ENCODE measurements around the gene BACH1. TPM values are rescaled to one million over a fixed set of nuclear protein-coding genes. Genes with fewer than 3 reads are reported as not detected.

BACH1 gene
- total RNA-seq, 2 donors from 2014 or later, result 33.2 to 66.9 TPM

GRCh38 chr21:29308456-29308783 is 9.7 kb downstream of the BACH1 start:
- DNase-seq, result no peak
- intact Hi-C loops (cut with DNase I), result no loop called here

GRCh38 chr21:29309703-29310102 is 11.0 kb downstream of the BACH1 start:
- no peak for DNase-seq
- H3K9me3 ChIP-seq, result no peaks in the 10 kb centered on the region
- no peak overlapping the region for H3K4me3 ChIP-seq
- no peaks in the 10 kb centered on the region for H3K4me1 ChIP-seq
- TF ChIP-seq CTCF (IDR thresholded peaks at IDR 0.05), result no peak
- intact Hi-C loops (cut with DNase I), result no loop called here
- no peaks in the 10 kb centered on the region for H3K27me3 ChIP-seq
- no peak overlapping the region for H3K9ac ChIP-seq (ENCODE audit: low read depth in 2 of 2, low read length in 2 of 2)
- no peaks in the 10 kb centered on the region for H3K36me3 ChIP-seq
- no peak overlapping the region for H3K27ac ChIP-seq

More at GRCh38 chr21:29308456-29308783, 9.7 kb downstream of the BACH1 start:
- no peak for TF ChIP-seq CTCF (IDR thresholded peaks at IDR 0.05)
- Histone ChIP-seq H3K27me3 (no peaks in the 10 kb centered on the region), H3K36me3 (no peaks in the 10 kb centered on the region), H3K4me1 (no peaks in the 10 kb centered on the region), H3K27ac (no peak overlapping the region), H3K9ac (ENCODE audit: low read depth in 2 of 2, low read length in 2 of 2) (no peak overlapping the region), H3K9me3 (no peaks in the 10 kb centered on the region), H3K4me3 (no peak overlapping the region)

DNA sequence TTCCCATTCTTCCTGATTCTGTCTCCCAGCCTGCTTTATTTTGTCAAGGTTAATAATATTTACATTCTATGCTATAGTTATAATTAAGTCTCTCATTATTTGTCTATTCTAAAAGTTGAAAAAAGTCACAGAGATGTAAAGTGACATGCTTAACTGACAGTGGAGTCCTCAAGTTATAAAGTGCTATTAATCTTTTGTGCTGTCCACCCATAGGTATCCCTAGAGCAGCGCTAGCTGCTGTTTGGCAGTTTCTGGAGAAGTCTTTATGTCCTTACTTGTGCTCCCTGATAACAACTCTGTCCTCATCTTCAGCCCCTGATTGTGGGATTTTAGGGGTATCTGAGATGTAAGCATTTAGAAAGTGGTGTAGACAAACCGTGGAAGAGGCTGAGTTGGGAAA is 13.1 kb downstream of the BACH1 start:
- Histone ChIP-seq H3K27me3 (no peaks in the 10 kb centered on the region), H3K9ac (ENCODE audit: low read depth in 2 of 2, low read length in 2 of 2) (no peak overlapping the region), H3K4me3 (no peak overlapping the region), H3K4me1 (no peaks in the 10 kb centered on the region), H3K9me3 (no peaks in the 10 kb centered on the region), H3K27ac (no peak overlapping the region), H3K36me3 (no peaks in the 10 kb centered on the region)
- intact Hi-C loops (cut with DNase I), result no loop called here
- TF ChIP-seq CTCF (IDR thresholded peaks at IDR 0.05), result no peak
- DNase-seq, result no peak

- H3K9ac ChIP-seq (ENCODE audit: low read depth in 2 of 2, low read length in 2 of 2), result no peak overlapping the region
- H3K9me3 ChIP-seq, result no peaks in the 10 kb centered on the region
- no peak overlapping the region for H3K4me3 ChIP-seq
- TF ChIP-seq CTCF (IDR thresholded peaks at IDR 0.05), result no peak
- DNase-seq, result no peak
- intact Hi-C loops (cut with DNase I), result no loop called here
- no peaks in the 10 kb centered on the region for H3K4me1 ChIP-seq
- no peaks in the 10 kb centered on the region for H3K27me3 ChIP-seq
- no peaks in the 10 kb centered on the region for H3K36me3 ChIP-seq
- H3K27ac ChIP-seq, result no peak overlapping the region
Observed at GRCh38 chr21:29312981-29313380, 14.3 kb downstream of the BACH1 start.

DNA sequence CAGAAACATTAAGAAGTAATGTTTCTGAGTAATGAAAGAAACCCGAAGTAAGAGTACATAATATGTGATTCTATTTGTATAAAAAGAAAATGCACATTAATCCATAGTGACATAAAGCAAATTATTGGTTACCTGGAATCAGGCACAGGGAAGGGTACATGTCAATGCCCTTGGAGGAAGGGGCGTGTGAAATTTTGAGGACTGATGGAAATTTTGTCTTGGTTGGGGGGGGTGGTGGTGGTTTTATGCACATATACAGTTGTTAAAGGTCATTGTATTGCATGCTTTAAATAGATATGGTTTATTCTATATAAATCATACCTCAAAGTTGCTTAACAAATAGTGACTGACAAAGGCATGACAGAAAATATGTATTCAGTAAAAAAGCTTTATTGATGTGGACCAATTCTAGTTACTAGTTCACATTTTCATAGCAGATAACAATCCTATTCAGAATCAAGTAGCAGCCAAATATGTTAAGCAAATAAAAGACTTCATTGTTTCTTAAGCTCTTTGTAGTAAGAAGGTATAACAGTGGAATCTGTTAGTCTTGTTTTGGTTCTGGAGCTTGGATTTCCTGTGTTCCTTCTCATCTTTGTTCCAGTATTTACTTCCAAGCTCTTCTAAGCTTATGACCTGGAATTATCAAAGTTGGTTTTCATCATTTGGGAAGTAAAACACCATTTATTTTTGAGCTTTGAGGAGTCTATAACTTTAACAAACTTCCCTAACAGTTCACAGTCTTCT is 15.1 kb downstream of the BACH1 start:
- Histone ChIP-seq H3K36me3 (no peaks in the 10 kb centered on the region), H3K9ac (ENCODE audit: low read depth in 2 of 2, low read length in 2 of 2) (no peak overlapping the region), H3K27ac (no peak overlapping the region), H3K4me3 (no peak overlapping the region), H3K27me3 (no peaks in the 10 kb centered on the region), H3K4me1 (no peaks in the 10 kb centered on the region), H3K9me3 (no peaks in the 10 kb centered on the region)
- TF ChIP-seq CTCF (IDR thresholded peaks at IDR 0.05), result no peak
- DNase-seq, result no peak
- intact Hi-C loops (cut with DNase I), result no loop called here

Measured in colonic mucosa (tissue), 4 donors.